ACHN (cell line): ENCODE data around the gene COL27A1.

ENCODE experiments used
- DNase-seq: peaks from one replicate; pipeline ENCODE4 v3.0.0-alpha.2; 2015
- in situ Hi-C: cut with HindIII; loops from 2 replicates; pipeline ENCODE4 v1.10.0; 2017; ENCODE audit warnings: low sequenced_read_pairs, low pct_ligation_motif_present, low pct_unique_long_range_greater_than_20kb

The COL27A1 gene

GRCh38 chr9:114271556-114272510 lies 116.5 kb downstream of the COL27A1 start:
- in situ Hi-C loops, result no loop called here
- DNase-seq, result peak; percentile 63

DNA sequence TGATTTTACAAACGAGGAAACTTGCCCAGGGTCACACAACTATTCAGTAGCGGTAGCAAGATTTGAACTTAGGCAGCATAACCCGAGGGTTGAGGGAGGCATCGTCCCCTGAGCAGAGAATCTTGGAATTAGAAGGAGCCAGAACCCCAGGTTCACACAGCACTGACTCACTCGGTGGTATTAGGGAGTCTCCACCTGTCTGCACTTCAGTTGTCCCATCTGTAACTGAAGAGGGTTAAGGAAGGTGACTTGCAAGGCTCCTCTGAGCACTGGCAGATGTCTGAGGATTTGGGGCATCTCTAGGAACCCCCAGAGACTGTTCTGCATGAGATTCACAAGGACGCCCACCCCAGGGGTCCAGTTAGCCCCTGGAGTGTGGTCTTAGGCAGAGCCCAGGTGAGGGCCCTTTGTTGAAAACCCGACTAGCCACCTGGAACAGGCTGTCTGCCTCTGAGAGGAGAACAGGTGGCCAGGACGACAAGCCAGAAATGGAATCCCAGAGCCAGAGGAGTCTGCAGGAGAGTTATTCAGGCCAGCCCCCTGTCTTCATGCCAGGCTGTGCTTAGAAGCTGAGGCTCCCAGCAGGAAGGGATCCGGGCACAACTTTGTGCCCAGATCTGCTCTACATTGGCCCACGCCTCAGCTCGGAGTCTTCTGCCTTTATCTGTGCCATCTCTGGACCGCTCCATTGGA lies 117.5 kb downstream of the COL27A1 start:
- no peak for DNase-seq
- in situ Hi-C loops, result no loop called here

GRCh38 chr9:114273461-114273881 lies 118.1 kb downstream of the COL27A1 start:
- no peak for DNase-seq
- in situ Hi-C loops, result no loop called here

DNA sequence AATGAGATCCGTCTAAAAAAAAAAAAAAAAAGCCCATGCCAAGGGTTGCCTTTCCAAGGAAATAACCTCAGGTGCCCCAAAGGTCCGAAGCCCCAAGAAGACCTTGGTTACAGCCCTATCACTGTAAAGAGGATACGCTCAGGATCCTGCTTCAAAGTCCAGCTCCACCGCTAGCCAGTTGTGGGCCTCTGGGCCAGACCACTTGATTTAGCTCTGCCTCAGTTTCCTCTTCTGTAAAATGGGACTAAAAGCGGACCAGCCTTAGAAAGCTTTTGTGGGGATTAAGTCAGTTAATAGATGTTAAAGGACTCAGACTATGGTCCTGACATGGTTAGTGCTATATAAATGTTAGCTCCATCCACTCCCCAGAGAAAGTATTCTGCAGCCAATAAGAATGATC lies 118.9 kb downstream of the COL27A1 start:
- in situ Hi-C loops, result no loop called here
- no peak for DNase-seq

GRCh38 chr9:114275246-114276004 lies 120.1 kb downstream of the COL27A1 start:
- in situ Hi-C loops, result loop anchor here (25.0 kb wide), 1 partner anchor 188 kb away; the partner anchor contains the start of genes AMBP and KIF12
- no peak for DNase-seq

DNA sequence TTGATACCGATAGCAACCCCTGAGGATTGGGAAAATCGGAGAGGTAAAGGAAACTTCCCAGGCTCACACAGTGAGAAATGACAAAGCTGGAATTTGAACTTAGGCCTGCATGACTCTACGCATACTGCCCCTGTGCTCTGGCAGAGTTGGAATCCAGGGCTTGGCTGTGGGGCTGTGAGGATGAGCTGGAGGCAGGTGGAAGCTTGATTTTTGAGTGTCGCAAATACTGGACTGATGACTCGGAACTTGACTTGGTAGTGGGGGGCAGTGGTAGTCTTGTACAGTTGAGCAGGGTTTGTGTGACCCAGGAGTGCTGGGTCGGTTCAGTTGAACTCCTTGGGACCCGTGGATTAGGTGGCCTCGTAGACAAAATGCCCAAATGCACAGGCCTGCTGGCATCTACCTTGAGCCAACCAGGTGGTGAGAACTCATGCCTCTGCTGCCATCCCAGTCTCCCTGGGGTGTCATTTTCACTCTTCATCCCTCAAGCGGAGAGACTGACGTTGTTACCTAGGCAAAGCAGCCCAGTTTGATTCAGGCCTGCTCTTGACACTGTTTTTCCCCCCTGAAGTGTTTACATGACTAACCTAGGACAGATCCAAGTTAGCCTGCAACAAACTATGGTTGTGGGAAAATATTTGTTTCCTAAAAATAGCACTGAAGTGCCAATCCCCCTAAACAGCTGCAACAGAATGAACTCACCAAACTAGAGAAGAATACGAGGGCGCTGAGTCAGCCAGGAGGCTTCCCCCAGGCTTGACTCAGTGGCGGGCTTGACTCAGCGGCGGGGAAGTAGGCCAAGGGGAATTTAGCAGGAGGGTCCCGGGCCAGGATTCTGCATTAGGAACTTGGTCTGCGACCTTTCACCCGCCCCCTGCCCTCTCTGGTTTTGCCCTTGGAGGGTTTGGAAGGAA lies 121.8 kb downstream of the COL27A1 start:
- in situ Hi-C loops, result loop anchor here (25.0 kb wide), 1 partner anchor 190 kb away; the partner anchor contains the start of genes AMBP and KIF12
- DNase-seq, result peak; percentile 79

- in situ Hi-C loops, result loop anchor here (25.0 kb wide), 1 partner anchor 191 kb away; the partner anchor contains the start of genes AMBP and KIF12
These were observed 123.0 kb downstream of the COL27A1 start for GRCh38 chr9:114278356-114278755.

GRCh38 chr9:114278881-114279570 lies 123.7 kb downstream of the COL27A1 start:
- peak; percentile 76 for DNase-seq
- in situ Hi-C loops, result loop anchor here (25.0 kb wide), 1 partner anchor 192 kb away; the partner anchor contains the start of genes AMBP and KIF12

More at GRCh38 chr9:114278356-114278755, 123.0 kb downstream of the COL27A1 start:
- no peak for DNase-seq

GRCh38 chr9:114279693-114280092 lies 124.4 kb downstream of the COL27A1 start:
- in situ Hi-C loops, result loop anchor here (25.0 kb wide), 1 partner anchor 192 kb away; the partner anchor contains the start of genes AMBP and KIF12
- no peak for DNase-seq

GRCh38 chr9:114280636-114281472 lies 125.5 kb downstream of the COL27A1 start:
- in situ Hi-C loops, result loop anchor here (25.0 kb wide), 1 partner anchor 194 kb away; the partner anchor contains the start of genes AMBP and KIF12
- DNase-seq, result no peak

DNA sequence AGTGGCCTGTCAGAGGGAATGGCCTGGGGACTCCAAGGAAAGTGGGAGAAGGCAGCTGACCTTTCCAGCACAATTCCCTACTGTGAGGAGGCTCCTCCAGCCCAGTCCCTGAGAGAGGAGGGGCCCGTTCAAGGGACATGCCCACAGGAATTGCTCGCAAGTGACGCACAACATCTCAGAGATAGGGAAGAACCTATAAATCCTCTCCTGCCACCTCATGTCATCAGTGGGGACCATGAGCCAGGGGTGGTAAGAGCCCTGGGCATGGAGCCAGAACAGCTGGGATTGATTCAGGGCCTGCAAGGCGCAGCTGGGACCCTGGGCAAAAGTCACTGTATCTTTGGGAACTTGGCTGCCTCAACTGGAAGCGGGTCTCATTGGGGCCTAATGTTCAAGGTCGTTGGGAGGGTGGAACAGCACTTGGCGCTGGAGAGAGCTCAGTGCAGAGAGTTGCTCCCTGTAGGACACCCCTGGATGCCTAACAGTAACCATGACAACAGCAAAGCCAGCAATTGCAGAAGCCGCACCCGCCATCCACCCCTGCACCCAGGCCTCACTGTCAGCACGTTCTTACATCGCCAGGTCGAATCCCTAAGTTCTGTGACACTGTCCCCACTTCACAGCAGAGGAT lies 126.3 kb downstream of the COL27A1 start:
- DNase-seq, result no peak
- in situ Hi-C loops, result loop anchor here (25.0 kb wide), 1 partner anchor 194 kb away; the partner anchor contains the start of genes AMBP and KIF12

GRCh38 chr9:114282104-114282485 lies 126.8 kb downstream of the COL27A1 start:
- DNase-seq, result no peak
- in situ Hi-C loops, result loop anchor here (25.0 kb wide), 1 partner anchor 195 kb away; the partner anchor contains the start of genes AMBP and KIF12

DNA sequence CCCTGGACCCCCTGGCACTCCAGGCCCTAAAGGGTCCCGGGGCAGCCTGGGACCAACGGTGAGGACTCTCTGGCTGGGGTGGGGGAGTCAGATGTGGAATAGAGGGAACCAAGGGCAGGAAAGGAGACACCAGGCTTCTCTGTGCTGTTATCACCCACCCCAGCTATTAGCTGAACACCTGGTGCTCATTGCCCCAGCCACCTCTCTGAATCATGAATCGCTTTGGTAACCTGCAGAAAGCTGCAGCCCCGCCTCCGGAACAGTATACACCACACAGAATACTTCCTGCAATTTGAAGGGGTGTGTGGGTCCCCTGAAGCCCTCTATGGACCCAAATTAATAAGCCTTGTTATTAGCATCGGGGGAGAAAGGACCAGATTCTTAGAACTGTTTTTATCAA lies 127.2 kb downstream of the COL27A1 start:
- no peak for DNase-seq
- in situ Hi-C loops, result loop anchor here (25.0 kb wide), 1 partner anchor 195 kb away; the partner anchor contains the start of genes AMBP and KIF12

DNA sequence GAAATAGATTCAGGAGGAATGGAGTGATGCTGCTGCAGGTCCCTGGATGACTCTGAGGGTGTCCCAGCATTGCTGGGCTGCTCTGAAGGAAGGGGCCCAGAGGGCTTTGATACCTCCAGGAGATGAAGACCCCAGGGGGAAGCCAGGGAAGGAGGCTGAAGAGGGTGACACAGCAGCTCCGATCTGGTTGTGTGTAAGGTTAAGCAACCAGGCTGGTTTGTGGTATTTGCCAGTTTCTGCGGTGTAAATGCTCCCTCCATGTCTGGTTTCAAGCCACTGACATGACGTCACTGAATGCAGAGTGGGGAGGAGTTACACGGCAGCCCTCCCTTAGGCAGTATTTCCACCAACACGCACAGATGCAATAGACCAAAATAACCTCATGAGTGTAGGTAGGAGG lies 127.6 kb downstream of the COL27A1 start:
- in situ Hi-C loops, result loop anchor here (25.0 kb wide), 1 partner anchor 196 kb away; the partner anchor contains the start of genes AMBP and KIF12
- no peak for DNase-seq

GRCh38 chr9:114283551-114284111 lies 128.3 kb downstream of the COL27A1 start:
- no peak for DNase-seq
- in situ Hi-C loops, result loop anchor here (25.0 kb wide), 1 partner anchor 196 kb away; the partner anchor contains the start of genes AMBP and KIF12
